Hypothalamus (tissue), 51 donors: ENCODE data around the gene VAMP7.
"Not testable (repeated sequence)": the region's sequence is repeated elsewhere in the genome, so short reads cannot be mapped to it uniquely, and the experiment has no call there.

Experiments
- DNase-seq, 51 donors: peaks; one replicate each; lab custom pipeline; 2025; lab: John Stamatoyannopoulos, UW

Gene VAMP7, protein sequence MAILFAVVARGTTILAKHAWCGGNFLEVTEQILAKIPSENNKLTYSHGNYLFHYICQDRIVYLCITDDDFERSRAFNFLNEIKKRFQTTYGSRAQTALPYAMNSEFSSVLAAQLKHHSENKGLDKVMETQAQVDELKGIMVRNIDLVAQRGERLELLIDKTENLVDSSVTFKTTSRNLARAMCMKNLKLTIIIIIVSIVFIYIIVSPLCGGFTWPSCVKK

GRCh38 chrX:155881158-155881993 lies at the start of gene VAMP7:
Gene VAMP7 (plus strand): TSS chrX:155881345. CDS start chrX:155889467, 8,122 bp downstream.
- DNase-seq: peak; percentile 5 to 90 (median 65)

GRCh38 chrX:155841232-155841631 lies 39.9 kb upstream of the VAMP7 start:
- no peak for DNase-seq

DNA sequence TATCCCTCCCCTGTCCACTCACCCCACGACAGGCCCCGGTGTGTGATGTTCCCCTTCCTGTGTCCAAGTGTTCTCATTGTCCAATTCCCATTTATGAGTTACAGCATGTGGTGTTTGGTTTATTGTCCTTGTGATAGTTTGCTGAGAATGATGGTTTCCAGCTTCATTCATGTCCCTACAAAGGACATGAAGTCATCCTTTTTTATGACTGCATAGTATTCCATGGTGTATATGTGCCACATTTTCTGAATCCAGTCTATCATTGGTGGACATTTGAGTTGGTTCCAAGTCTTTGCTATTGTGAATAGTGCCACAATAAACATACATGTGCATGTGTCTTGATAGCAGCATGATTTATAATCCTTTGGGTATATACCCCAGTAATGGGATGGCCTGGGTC lies 29.4 kb upstream of the VAMP7 start:
- DNase-seq: not testable (repeated sequence)

DNA sequence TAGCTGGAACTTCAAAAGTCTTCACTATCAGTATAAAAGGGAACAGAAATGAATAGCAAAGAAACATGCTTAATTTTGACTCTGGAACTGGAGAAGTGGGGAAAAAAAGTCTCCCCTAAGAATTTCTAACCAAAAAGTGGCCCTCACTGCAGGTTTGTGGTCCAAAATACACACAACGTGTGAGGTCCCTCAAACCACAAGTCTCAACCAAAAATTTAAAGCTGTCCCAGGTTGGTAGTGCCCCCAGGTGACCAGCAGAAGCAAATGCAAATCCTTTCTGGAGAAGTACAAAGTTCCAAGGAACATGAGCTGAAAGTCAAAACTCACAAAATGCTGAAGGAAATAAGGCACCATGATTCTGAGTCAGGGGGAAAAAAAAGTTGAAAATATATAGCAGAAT lies 23.6 kb upstream of the VAMP7 start:
- no peak for DNase-seq

GRCh38 chrX:155864655-155865054 lies 16.5 kb upstream of the VAMP7 start:
- DNase-seq: no peak

GRCh38 chrX:155865193-155865592 lies 16.0 kb upstream of the VAMP7 start:
- no peak for DNase-seq

- DNase-seq: no peak
These were observed 13.3 kb upstream of the VAMP7 start for GRCh38 chrX:155867821-155868220.

GRCh38 chrX:155870958-155871357 lies 10.2 kb upstream of the VAMP7 start:
- DNase-seq: no peak

GRCh38 chrX:155871934-155872333 lies 9.2 kb upstream of the VAMP7 start:
- DNase-seq: no peak

- no peak for DNase-seq
These were observed 8.0 kb upstream of the VAMP7 start for GRCh38 chrX:155873188-155873587.

DNA sequence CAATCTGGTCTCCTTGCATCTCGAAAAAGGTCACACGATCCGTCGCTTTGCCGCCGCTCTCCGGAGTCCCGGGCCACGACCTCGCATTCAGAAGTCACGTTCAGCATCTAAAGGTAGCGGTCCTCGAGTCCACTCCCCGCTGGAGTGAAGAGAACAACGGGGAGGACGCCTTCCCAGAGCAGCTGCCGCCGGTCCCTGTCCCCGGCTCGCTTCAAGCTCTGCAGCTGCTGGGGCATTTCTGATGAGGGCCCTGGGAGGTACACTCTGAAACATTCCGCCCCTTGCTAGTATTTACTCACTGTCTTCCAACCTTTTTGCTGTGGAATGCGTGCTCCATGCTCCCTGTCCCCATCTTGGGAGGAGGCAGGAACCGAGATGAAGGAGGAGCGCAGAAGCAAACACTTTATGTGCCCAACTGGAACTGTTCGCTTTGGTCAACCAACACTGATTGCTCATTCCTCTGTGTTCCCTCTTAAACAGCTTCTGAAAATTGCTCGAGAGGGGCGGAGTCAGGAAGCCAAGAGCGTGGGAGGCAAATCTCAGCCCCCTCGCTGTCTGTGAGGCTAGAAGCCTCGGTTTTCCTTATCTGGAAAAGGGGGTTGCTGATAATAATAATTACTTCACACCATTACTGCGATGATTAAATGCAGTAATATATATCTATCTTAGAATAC lies 6.4 kb upstream of the VAMP7 start:
- DNase-seq: no peak

GRCh38 chrX:155876704-155877103 lies 4.4 kb upstream of the VAMP7 start:
- no peak for DNase-seq

DNA sequence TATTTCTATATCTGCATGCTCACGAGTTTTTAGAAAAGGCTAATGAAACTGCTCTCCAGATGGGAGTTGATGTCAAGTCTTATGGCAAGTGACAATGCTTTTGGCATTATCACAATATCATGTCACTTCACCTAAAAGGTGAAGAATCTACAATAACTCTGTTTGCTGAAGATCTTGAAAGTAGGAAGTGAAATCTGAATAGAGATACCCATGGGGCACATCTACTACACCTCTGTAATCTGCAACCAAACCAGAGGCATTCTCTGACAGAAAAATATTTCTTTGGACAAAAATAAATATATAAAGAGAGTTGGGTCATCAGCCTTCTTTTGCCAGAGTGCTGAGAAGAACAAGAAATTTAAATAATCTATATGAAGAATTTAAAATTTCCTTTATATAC lies 3.9 kb upstream of the VAMP7 start:
- no peak for DNase-seq

DNA sequence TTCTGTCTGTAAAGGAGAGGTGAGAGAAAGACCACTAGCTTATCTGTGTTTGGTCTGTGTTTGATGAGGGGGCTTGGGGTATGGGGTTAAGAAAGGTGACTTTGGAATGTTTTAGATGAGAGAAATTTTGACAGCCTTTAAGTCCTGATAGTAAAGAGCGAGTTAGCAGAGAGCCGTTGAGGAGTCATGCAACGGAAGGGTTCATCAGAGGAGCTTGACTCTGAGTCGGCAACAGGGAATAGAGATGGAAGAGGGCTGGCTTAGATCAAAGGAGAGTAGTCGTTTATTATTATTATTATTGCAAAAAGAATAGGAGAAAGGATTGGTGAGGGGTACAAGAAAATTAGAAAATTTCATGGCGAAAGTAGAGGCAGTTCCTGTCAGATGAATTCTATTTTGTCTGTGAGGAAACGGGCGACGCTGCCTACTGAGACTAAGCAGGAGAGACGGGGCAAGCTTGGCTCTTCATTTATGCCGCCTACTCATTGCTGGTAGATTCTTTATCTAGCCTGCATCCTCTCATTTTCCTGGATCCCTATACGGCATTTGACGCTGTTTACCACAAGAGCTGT lies 473 bp upstream of the VAMP7 start:
- no peak for DNase-seq

GRCh38 chrX:155886409-155886808 lies 5.3 kb downstream of the VAMP7 start:
- DNase-seq: no peak

- DNase-seq: no peak
These were observed 7.0 kb downstream of the VAMP7 start for GRCh38 chrX:155888139-155888538.

- DNase-seq: no peak
These were observed 8.2 kb downstream of the VAMP7 start for GRCh38 chrX:155889328-155889727.

DNA sequence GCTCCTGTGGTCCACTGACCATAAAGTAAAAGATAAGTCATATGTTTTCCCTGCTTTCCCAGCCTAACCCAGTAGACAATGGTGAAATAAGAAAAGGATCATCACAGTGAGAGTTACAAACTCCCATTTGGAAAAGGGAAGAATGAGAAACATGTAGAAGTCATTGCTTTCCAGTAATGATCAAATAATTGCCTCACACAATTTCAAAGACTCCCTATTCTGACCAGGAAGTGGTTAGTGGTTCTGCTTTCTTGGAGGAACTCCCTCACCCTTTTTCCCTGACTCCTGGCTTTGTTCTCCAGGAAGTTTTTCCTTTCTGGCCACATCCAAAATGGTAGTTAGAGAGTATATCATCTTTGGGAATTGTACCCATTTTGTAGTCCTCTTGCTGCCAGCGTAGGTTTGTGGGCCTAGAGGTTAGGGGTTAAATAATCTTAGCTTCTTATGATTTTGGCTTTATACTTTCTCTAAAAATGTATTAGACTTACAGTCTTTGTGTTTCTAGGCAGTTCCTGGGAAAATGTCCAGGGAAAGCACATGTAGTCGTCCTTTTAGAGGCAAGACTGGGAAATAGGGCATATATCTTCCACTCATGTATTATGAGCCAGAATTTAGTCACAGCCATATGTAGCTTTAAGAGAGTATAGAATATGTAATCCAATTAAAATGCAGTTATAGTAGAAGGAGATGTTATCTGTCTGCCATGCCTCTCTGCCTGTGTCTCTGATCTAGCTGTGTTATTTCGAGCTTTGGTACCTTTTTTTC lies 10.5 kb downstream of the VAMP7 start:
- DNase-seq: no peak

- DNase-seq: no peak
These were observed 12.4 kb downstream of the VAMP7 start for GRCh38 chrX:155893521-155893920.

DNA sequence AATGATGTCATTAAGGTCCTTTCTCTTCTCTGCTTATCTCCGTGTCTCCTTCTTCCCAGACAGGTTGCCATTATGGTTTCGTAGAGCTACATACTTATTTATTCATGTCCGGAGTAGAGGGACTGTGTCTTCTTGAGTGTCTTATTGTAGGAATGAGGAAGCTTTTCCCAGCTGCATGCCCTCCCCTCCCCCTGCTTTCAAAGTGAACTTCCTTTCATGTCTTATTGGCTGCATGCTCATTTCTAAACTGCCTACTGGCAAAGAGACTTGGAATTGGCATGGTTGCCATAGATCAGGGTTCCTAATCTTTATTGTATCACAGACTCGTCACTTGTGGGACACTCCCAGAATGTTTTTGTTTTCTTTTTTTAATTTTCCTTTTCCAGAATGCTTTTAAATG lies 15.4 kb downstream of the VAMP7 start:
- DNase-seq: no peak

DNA sequence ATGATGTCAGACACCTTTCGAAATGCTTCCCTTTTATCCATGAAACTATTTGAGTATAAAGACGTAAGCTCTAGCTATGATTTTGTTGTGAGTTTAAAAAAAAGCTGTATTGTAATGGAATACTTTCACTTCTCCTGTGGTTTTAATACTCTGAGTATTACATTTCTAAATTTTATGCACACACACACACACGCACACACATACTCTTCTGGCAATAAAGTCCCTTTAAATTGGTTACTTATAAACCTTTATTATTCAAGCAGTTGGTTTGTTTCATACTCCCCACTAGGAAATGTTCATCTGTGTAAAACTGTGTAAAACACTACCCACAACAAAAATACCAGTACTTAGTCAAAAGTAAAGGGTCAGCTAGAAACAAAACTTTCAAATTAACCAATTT lies 18.2 kb downstream of the VAMP7 start:
- no peak for DNase-seq
